Measurements from ENCODE around the gene CIDEA. TPM values are rescaled to one million over a fixed set of nuclear protein-coding genes. Genes with fewer than 3 reads are reported as not detected.

CIDEA gene
- total RNA-seq, 1 experiment from 2014 or later = not detected

GRCh38 chr18:12324991-12325725, 71.0 kb downstream of the CIDEA start:
- Histone ChIP-seq H3K9me3 (no peaks in the 10 kb centered on the region), H3K4me1 (no peaks in the 10 kb centered on the region), H3K4me3 (ENCODE audit: low read depth, low read length) (no peak overlapping the region), H3K27me3 (replicated peaks; ENCODE audit: control insufficient read depth, insufficient read depth, low read length) (no peaks in the 10 kb centered on the region), H3K36me3 (ENCODE audit: control insufficient read depth, insufficient read depth, low read length) (peaks cover 12% of the 10 kb centered on the region)
- Mint-ChIP-seq H3K4me1 (ENCODE audit: low read depth, unreplicated experiment) (no peaks in the 10 kb centered on the region), H3K4me3 (ENCODE audit: unreplicated experiment) (no peak overlapping the region), H3K9me3 (ENCODE audit: unreplicated experiment) (no peaks in the 10 kb centered on the region), H3K27me3 (ENCODE audit: insufficient read depth, unreplicated experiment) (no peaks in the 10 kb centered on the region), H3K27ac (ENCODE audit: unreplicated experiment) (no peak overlapping the region), H3K36me3 (ENCODE audit: insufficient read depth, unreplicated experiment) (peaks cover 91% of the 10 kb centered on the region)
- TF ChIP-seq CTCF (IDR thresholded peaks at IDR 0.05; ENCODE audit: insufficient read depth in 1 of 2, low read depth in 1 of 2, low read length in 1 of 2, severe bottlenecking in 1 of 2, unreplicated experiment in 1 of 2) = no peak
- no peak for DNase-seq
- BruUV-seq (replicated peaks) = no TSS peak
- CTCF ChIA-PET = no interaction called here
- intact Hi-C loops (cut with micrococcal nuclease; ENCODE audit: unreplicated experiment) = no loop called here
- POLR2A ChIA-PET = no interaction called here

GRCh38 chr18:12325726-12326245, 71.6 kb downstream of the CIDEA start:
- H3K27me3 ChIP-seq (replicated peaks; ENCODE audit: control insufficient read depth, insufficient read depth, low read length) = no peaks in the 10 kb centered on the region
- DNase-seq = no peak
- no peak overlapping the region for H3K4me3 ChIP-seq (ENCODE audit: low read depth, low read length)
- BruUV-seq (replicated peaks) = TSS peak; percentile 69
- H3K4me1 ChIP-seq = no peaks in the 10 kb centered on the region
- ChIA-PET CTCF (no interaction called here), POLR2A (no interaction called here)
- Mint-ChIP-seq H3K36me3 (ENCODE audit: insufficient read depth, unreplicated experiment) (peaks cover 88% of the 10 kb centered on the region), H3K4me1 (ENCODE audit: low read depth, unreplicated experiment) (no peaks in the 10 kb centered on the region), H3K27ac (ENCODE audit: unreplicated experiment) (no peak overlapping the region), H3K27me3 (ENCODE audit: insufficient read depth, unreplicated experiment) (no peaks in the 10 kb centered on the region), H3K9me3 (ENCODE audit: unreplicated experiment) (no peaks in the 10 kb centered on the region), H3K4me3 (ENCODE audit: unreplicated experiment) (no peak overlapping the region)
- intact Hi-C loops (cut with micrococcal nuclease; ENCODE audit: unreplicated experiment) = no loop called here
- no peaks in the 10 kb centered on the region for H3K9me3 ChIP-seq
- peaks cover 11% of the 10 kb centered on the region for H3K36me3 ChIP-seq (ENCODE audit: control insufficient read depth, insufficient read depth, low read length)
- TF ChIP-seq CTCF (IDR thresholded peaks at IDR 0.05; ENCODE audit: insufficient read depth in 1 of 2, low read depth in 1 of 2, low read length in 1 of 2, severe bottlenecking in 1 of 2, unreplicated experiment in 1 of 2) = no peak

- Mint-ChIP-seq H3K27ac (ENCODE audit: unreplicated experiment) (no peak overlapping the region), H3K9me3 (ENCODE audit: unreplicated experiment) (no peaks in the 10 kb centered on the region), H3K27me3 (ENCODE audit: insufficient read depth, unreplicated experiment) (no peaks in the 10 kb centered on the region), H3K36me3 (ENCODE audit: insufficient read depth, unreplicated experiment) (peaks cover 80% of the 10 kb centered on the region), H3K4me1 (ENCODE audit: low read depth, unreplicated experiment) (no peaks in the 10 kb centered on the region), H3K4me3 (ENCODE audit: unreplicated experiment) (no peak overlapping the region)
- DNase-seq = no peak
- no TSS peak for BruUV-seq (replicated peaks)
- no peaks in the 10 kb centered on the region for H3K4me1 ChIP-seq
- no peak for TF ChIP-seq CTCF (IDR thresholded peaks at IDR 0.05; ENCODE audit: insufficient read depth in 1 of 2, low read depth in 1 of 2, low read length in 1 of 2, severe bottlenecking in 1 of 2, unreplicated experiment in 1 of 2)
- no peaks in the 10 kb centered on the region for H3K27me3 ChIP-seq (replicated peaks; ENCODE audit: control insufficient read depth, insufficient read depth, low read length)
- ChIA-PET CTCF (interaction anchor here (0.6 to 1.6 kb wide), 3 partner anchors 26 to 55 kb away, joined by 3 to 7 read pairs (median 7); no protein-coding TSS in a partner anchor), POLR2A (no interaction called here)
- no peaks in the 10 kb centered on the region for H3K9me3 ChIP-seq
- H3K36me3 ChIP-seq (ENCODE audit: control insufficient read depth, insufficient read depth, low read length) = peaks cover 11% of the 10 kb centered on the region
- intact Hi-C loops (cut with micrococcal nuclease; ENCODE audit: unreplicated experiment) = no loop called here
- no peak overlapping the region for H3K4me3 ChIP-seq (ENCODE audit: low read depth, low read length)
Observed at GRCh38 chr18:12326711-12327460, 72.7 kb downstream of the CIDEA start.

Other genes starting within 250 kb of the CIDEA start
- gene ANKRD62, start 160.5 kb upstream of the CIDEA start, total RNA-seq (2022) = not detected in 2 replicates
- gene TUBB6, start 53.9 kb downstream of the CIDEA start, total RNA-seq (2022) = 138 and 149 TPM in 2 replicates
- 69.8 and 72.0 TPM in 2 replicates for gene AFG3L2, start 122.9 kb downstream of the CIDEA start, total RNA-seq (2022)
- gene PRELID3A, start 153.6 kb downstream of the CIDEA start, total RNA-seq (2022) = 6.4 and 7.0 TPM in 2 replicates